Mononuclear cell (primary cell): ENCODE measurements around the gene LCP2. TPM values are rescaled to one million over a fixed set of nuclear protein-coding genes. Genes with fewer than 3 reads are reported as not detected.

Experiments
- H3K27me3 ChIP-seq: 2 replicates; pipeline ENCODE4 v1.6.0; 2011; ENCODE audit warnings: low read length, control low read depth; ENCODE audit not compliant: insufficient read depth
- H3K4me1 ChIP-seq: 2 replicates; pipeline ENCODE4 v1.5.1; 2011; ENCODE audit warnings: mild to moderate bottlenecking, low read length, control low read depth; ENCODE audit not compliant: insufficient read depth
- H3K4me3 ChIP-seq: 2 replicates; pipeline ENCODE4 v1.5.1; 2011; ENCODE audit warnings: mild to moderate bottlenecking, low read length, moderate library complexity
- H3K9me3 ChIP-seq: 2 replicates; pipeline ENCODE4 v1.5.1; 2011; ENCODE audit warnings: low read depth, mild to moderate bottlenecking, control low read depth, low read length
- total RNA-seq: library from RNA; depleted of rRNA; stranded (reverse); fragments of >200 nt; gene quantifications from one replicate; pipeline ENCODE4 v1.2.3, GENCODE V29; 2012

The LCP2 gene
- total RNA-seq, 1 donor = 440 TPM

GRCh38 chr5:170278611-170279458 is 18.7 kb downstream of the LCP2 start:
- no peaks in the 10 kb centered on the region for H3K27me3 ChIP-seq
- H3K4me3 ChIP-seq = no peak overlapping the region
- no peaks in the 10 kb centered on the region for H3K9me3 ChIP-seq
- H3K4me1 ChIP-seq = peaks cover 98% of the 10 kb centered on the region

GRCh38 chr5:170277867-170278281 is 19.7 kb downstream of the LCP2 start:
- no peaks in the 10 kb centered on the region for H3K27me3 ChIP-seq
- no peak overlapping the region for H3K4me3 ChIP-seq
- H3K9me3 ChIP-seq = no peaks in the 10 kb centered on the region
- H3K4me1 ChIP-seq = peaks cover 98% of the 10 kb centered on the region

- no peak overlapping the region for H3K4me3 ChIP-seq
- H3K4me1 ChIP-seq = peaks cover 98% of the 10 kb centered on the region
Observed at GRCh38 chr5:170276140-170276539, 21.4 kb downstream of the LCP2 start.

GRCh38 chr5:170275376-170275994 is 22.1 kb downstream of the LCP2 start:
- Histone ChIP-seq H3K4me3 (no peak overlapping the region), H3K4me1 (peaks cover 98% of the 10 kb centered on the region), H3K27me3 (no peaks in the 10 kb centered on the region), H3K9me3 (no peaks in the 10 kb centered on the region)

More at GRCh38 chr5:170276140-170276539, 21.4 kb downstream of the LCP2 start:
- Histone ChIP-seq H3K27me3 (no peaks in the 10 kb centered on the region), H3K9me3 (no peaks in the 10 kb centered on the region)

- Histone ChIP-seq H3K9me3 (no peaks in the 10 kb centered on the region), H3K27me3 (no peaks in the 10 kb centered on the region), H3K4me3 (no peak overlapping the region), H3K4me1 (peaks cover 98% of the 10 kb centered on the region)
Observed at GRCh38 chr5:170273968-170274710, 23.4 kb downstream of the LCP2 start.

- Histone ChIP-seq H3K4me1 (peaks cover 94% of the 10 kb centered on the region), H3K4me3 (no peak overlapping the region), H3K9me3 (no peaks in the 10 kb centered on the region), H3K27me3 (no peaks in the 10 kb centered on the region)
Observed at GRCh38 chr5:170270293-170271069, 27.1 kb downstream of the LCP2 start.

GRCh38 chr5:170269579-170269978 is 28.0 kb downstream of the LCP2 start:
- no peaks in the 10 kb centered on the region for H3K9me3 ChIP-seq
- H3K4me3 ChIP-seq = no peak overlapping the region
- H3K4me1 ChIP-seq = peaks cover 86% of the 10 kb centered on the region
- no peaks in the 10 kb centered on the region for H3K27me3 ChIP-seq

GRCh38 chr5:170268884-170269283 is 28.7 kb downstream of the LCP2 start:
- Histone ChIP-seq H3K9me3 (no peaks in the 10 kb centered on the region), H3K4me1 (peaks cover 84% of the 10 kb centered on the region), H3K4me3 (no peak overlapping the region), H3K27me3 (no peaks in the 10 kb centered on the region)

- Histone ChIP-seq H3K4me1 (peaks cover 77% of the 10 kb centered on the region), H3K4me3 (no peak overlapping the region), H3K27me3 (no peaks in the 10 kb centered on the region), H3K9me3 (no peaks in the 10 kb centered on the region)
Observed at GRCh38 chr5:170268153-170268689, 29.4 kb downstream of the LCP2 start.

- no peak overlapping the region for H3K4me3 ChIP-seq
- no peaks in the 10 kb centered on the region for H3K9me3 ChIP-seq
- no peaks in the 10 kb centered on the region for H3K27me3 ChIP-seq
- peaks cover 75% of the 10 kb centered on the region for H3K4me1 ChIP-seq
Observed at GRCh38 chr5:170267431-170268152, 30.0 kb downstream of the LCP2 start.

- H3K9me3 ChIP-seq = no peaks in the 10 kb centered on the region
- H3K27me3 ChIP-seq = no peaks in the 10 kb centered on the region
- H3K4me1 ChIP-seq = peaks cover 73% of the 10 kb centered on the region
- H3K4me3 ChIP-seq = no peak overlapping the region
Observed at GRCh38 chr5:170266570-170267381, 30.8 kb downstream of the LCP2 start.

GRCh38 chr5:170265522-170265921 is 32.1 kb downstream of the LCP2 start:
- H3K9me3 ChIP-seq = no peaks in the 10 kb centered on the region
- no peak overlapping the region for H3K4me3 ChIP-seq
- H3K4me1 ChIP-seq = peaks cover 72% of the 10 kb centered on the region
- no peaks in the 10 kb centered on the region for H3K27me3 ChIP-seq

- no peaks in the 10 kb centered on the region for H3K27me3 ChIP-seq
Observed at GRCh38 chr5:170263906-170264305, 33.7 kb downstream of the LCP2 start.

More at GRCh38 chr5:170263906-170264305, 33.7 kb downstream of the LCP2 start:
- Histone ChIP-seq H3K4me1 (peaks cover 55% of the 10 kb centered on the region), H3K9me3 (no peaks in the 10 kb centered on the region), H3K4me3 (no peak overlapping the region)
